ENCODE data around the gene AOAH.

The AOAH gene

GRCh38 chr7:36599645-36600313, 124.5 kb downstream of the AOAH start:
- DNase-seq, result no peak

- no peak for DNase-seq
Measured at GRCh38 chr7:36598054-36598674, 126.1 kb downstream of the AOAH start.

GRCh38 chr7:36597090-36597773, 127.1 kb downstream of the AOAH start:
- no peak for DNase-seq

- DNase-seq, result no peak
Measured at GRCh38 chr7:36594445-36594844, 129.8 kb downstream of the AOAH start.

- DNase-seq, result no peak
Measured at GRCh38 chr7:36591636-36592035, 132.7 kb downstream of the AOAH start.

- no peak for DNase-seq
Measured at GRCh38 chr7:36589391-36589790, 134.9 kb downstream of the AOAH start.

- no peak for DNase-seq
Measured at GRCh38 chr7:36583318-36583717, 141.0 kb downstream of the AOAH start.

- no peak for DNase-seq
Measured at GRCh38 chr7:36575832-36576231, 148.5 kb downstream of the AOAH start.

GRCh38 chr7:36573066-36573465, 151.2 kb downstream of the AOAH start:
- DNase-seq, result no peak

GRCh38 chr7:36571190-36571560, 153.1 kb downstream of the AOAH start:
- DNase-seq, result no peak

GRCh38 chr7:36570528-36571189, 153.6 kb downstream of the AOAH start:
- DNase-seq, result no peak

- no peak for DNase-seq
Measured at GRCh38 chr7:36568452-36568849, 155.8 kb downstream of the AOAH start.

GRCh38 chr7:36567699-36568451, 156.4 kb downstream of the AOAH start:
- no peak for DNase-seq

- DNase-seq, result no peak
Measured at GRCh38 chr7:36565792-36566356, 158.4 kb downstream of the AOAH start.

GRCh38 chr7:36564489-36564888, 159.8 kb downstream of the AOAH start:
- no peak for DNase-seq

GRCh38 chr7:36563706-36564327, 160.5 kb downstream of the AOAH start:
- DNase-seq, result no peak

- DNase-seq, result no peak
Measured at GRCh38 chr7:36562121-36562520, 162.2 kb downstream of the AOAH start.

GRCh38 chr7:36549029-36549428, 175.3 kb downstream of the AOAH start:
- DNase-seq, result no peak

GRCh38 chr7:36547416-36547815, 176.9 kb downstream of the AOAH start:
- DNase-seq, result no peak

GRCh38 chr7:36546331-36546730, 178.0 kb downstream of the AOAH start:
- no peak for DNase-seq

- DNase-seq, result no peak
Measured at GRCh38 chr7:36545291-36545690, 179.0 kb downstream of the AOAH start.

- no peak for DNase-seq
Measured at GRCh38 chr7:36538126-36538525, 186.2 kb downstream of the AOAH start.

All from stimulated activated CD4-positive, alpha-beta T cell treated with anti-CD3 and anti-CD28 coated beads, Interleukin-4, amount 100 ng/mL, for 1 hour (primary cell).